Stimulated activated CD8-positive, alpha-beta memory T cell treated with anti-CD3 and anti-CD28 coated beads, Interleukin-15, amount 100 ng/mL, for 4 hours (primary cell): ENCODE measurements around the gene SMIM21.

Experiments used
- DNase-seq, 2 donors: peaks; one replicate each; pipeline ENCODE4 v3.0.0-alpha.2; 2020; ENCODE audit warnings: low read depth in 2 of 2

SMIM21 gene

DNA sequence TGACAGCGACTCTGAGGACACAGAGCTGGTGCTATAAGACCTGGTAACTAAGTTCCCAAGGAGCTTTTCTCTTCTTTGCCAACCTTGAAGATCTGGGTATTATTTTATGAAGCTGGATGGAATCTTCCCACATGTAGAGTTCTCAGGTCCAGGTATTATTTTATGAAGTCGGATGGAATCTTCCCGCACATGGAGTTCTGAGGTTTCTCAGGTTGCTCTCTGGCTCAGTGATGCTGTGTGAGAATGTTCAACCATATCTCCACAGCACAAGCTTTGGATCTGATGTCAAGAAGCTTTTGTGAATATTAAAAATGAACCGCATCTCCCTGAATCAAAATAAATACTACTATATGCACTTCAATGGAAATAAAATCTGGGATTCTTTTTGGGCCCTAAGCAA lies at the start of gene SMIM21:
TSS of gene SMIM21 (minus strand) at position 101 of the 400 bp plus-strand sequence. CDS start 140 bp downstream, outside the sequence.
- DNase-seq = no peak

DNA sequence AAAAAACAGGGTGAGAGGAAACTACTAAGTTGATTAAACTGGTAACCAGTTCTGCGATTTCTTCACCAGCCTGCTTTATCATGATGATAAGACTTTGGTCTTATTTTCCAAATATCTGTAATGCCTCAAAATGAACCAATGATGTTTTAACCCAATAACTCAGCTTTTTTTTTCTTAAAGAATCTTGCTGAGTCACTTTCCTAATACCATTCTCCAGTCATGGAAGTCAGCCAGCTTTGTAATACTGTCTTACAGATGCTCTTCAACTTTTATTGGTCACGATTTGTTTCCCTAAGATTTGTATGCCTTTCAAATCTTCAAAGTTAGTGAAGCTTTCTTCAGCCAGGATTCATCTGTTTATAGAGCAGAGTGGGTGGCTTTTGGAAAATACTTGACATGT lies 47.7 kb upstream of the SMIM21 start:
- no peak for DNase-seq

DNA sequence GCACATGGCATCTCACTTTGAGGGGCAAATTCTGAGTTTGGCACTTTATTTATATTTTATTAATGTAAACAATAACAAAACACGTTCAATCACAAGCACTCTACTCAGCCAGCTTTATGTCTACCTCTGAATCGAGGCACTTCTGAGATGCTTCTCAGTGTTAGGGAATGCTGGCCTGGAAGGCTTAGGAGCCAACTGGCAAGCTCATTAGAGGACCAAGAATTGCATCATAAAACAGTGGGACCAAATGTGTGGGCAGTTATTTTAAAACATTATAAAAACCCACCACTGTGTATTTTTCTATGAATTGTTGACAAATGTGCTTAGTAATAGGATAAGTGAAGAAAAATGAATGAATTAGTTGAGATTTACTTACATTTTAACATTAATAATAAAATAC lies 46.8 kb upstream of the SMIM21 start:
- no peak for DNase-seq

DNA sequence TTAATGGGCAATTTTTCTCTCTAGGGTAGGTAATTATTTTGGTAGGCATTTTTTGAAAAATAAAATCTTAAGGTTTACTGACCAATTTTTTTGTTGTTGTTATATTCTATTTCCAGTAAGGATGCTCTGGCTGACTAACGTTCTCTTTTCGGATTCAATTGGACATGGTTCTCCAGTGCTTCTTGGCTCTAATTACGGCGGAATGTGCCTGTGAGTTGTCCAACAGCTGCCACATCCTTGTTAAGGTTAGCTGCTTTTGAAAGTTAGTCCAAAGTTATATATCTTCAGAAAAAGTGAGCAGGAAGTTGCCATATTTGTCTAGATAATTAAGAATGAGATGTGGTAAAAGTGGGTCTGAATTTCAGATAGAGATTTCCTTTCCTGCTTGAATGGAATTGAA lies 45.8 kb upstream of the SMIM21 start:
- no peak for DNase-seq

DNA sequence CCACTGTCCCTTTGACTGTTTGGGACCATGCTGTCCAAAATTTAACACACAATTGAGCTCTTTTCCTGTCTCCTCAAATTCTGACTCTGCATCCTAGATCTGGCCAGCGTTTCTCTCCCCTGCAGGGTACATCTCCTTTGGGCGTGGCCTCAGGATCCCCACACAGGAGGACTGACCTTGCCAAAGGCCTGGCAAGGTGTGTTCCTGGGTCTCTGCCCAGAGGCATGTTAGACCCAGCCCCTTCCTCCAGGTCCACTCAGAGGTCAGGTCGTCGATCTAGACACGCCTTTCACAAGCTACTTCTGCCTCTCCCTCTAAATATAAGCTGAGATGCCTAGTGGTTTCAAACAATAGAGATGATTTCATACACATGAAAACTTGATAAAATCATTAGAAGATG lies 45.4 kb upstream of the SMIM21 start:
- no peak for DNase-seq

DNA sequence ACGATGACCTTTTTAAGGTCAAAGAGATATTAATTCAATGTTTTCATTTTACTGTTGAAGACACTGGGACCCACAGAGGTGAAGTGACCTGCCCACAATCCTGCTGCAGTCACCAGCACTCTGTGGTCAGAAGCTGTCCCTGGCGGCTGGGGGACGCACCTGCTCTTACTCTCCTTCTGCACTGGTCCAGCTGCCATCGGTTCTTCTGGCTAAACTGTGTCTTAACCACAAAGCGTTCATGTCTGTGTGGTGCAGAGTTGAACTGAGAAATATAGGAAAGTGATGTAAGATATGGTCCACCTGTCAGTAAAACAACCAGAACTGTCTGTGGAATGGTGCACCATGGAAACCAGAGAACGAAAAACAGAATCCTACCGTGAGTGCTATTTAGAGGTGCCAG lies 44.9 kb upstream of the SMIM21 start:
- DNase-seq = no peak

DNA sequence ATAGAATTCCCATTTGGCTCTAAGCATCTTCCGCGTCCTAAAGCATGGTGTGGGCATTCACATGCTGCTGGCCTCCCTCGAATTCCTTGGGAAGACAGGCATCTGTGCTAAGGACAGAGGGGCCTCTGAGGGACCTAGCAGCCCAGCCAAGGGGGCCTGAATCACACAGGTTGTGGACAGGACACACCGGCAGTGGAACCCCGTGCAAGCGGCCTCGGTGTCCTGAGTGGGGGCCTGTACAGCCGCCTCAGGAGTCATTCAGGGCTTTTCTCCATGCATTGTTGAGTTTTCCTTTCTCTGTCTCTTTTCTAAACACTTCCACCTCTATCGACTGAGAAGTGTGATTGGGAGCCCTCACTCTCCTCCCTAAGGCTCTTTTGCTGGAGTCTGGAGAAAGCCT lies 44.3 kb upstream of the SMIM21 start:
- DNase-seq = no peak

DNA sequence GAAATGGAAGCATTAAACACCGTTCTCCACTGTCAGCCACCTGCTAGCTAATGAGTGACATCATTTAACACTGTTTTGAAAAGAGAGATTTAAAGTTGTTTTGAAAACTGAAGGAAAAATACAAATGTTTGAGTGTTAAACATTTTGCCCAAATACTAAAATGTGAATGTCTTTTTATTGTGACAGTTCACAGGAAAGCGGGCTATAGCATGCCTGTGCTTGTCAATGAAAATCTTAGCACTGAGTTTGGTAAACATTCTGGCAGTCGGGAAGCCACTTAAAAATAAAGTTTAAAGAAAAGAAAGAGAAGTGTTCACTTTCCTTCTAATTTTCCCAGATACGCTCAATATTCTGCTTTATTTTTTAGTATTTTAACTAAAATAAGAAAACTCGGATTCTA lies 40.3 kb upstream of the SMIM21 start:
- no peak for DNase-seq

DNA sequence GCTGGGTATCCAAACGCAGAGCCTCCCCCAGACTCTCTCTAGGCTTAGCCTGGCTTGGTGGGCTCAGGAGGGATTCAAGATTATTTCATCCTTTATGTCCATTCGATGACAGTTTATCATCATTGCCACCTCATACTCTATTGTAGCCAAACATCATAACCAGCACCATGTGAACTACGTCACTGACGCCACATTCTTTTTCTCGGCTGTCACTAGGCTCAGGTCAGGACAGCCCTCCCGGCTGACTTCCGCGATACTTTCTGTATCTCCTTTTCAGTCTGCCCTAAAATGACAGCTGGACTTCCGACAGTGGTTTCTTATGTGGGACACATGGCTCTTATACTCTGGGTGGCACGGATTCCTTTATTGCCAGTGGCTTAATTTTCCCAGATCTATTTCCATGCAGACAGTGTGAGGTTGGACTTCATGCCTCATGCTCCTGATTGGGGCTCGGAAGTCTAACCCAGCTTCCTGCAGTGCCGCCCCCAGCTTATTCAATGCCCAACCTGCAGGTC lies 39.8 kb upstream of the SMIM21 start:
- no peak for DNase-seq

DNA sequence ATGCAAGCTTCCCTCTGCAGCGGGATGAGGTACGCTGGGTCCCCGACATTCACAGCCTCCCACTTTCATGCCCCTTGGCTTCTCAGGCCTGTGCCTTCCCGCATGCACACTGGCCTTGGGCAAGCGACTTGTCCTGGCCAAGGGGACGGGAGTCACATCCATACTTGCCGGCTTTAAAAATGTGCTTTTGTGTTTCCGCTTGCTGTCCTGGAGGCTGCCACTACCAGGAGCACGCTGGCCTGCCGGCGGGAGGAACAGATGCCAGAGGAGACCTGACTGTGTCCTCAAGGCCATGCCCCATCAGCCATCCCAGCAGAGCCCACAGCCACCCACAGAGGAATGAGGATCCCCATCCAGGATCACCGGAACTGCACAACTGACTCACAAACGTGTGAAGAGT lies 36.9 kb upstream of the SMIM21 start:
- DNase-seq = no peak

DNA sequence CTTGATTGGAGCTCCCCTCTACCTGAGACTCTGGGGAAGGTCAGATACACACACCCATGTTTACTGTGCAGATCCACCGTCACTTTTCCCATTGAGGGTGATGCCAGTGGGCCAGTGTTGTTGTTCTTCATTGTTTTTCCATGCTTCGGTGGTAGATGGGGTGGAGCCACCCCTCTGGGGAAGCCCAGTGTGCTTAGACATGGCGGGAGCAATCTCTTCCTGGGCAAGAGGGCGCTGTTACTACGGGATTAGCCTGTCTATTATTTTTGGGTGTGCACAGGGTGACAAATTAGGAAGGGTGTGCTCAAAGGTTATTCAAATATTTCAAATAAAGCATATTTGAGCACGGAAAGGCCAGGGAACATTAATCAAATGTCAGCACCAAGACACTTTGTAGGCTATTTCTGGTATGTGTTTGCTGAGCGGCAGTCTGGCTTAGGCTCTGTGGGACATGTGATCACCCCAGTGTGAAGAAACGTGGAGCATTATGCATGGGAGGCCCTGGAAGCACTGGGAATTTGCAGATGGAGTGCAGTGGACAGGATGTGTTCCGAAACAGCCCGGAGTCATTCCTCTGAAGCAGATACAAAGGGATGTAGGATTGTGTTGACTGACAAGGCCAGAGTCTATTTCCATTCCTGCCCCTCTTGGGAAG lies 34.8 kb upstream of the SMIM21 start:
- DNase-seq = no peak

DNA sequence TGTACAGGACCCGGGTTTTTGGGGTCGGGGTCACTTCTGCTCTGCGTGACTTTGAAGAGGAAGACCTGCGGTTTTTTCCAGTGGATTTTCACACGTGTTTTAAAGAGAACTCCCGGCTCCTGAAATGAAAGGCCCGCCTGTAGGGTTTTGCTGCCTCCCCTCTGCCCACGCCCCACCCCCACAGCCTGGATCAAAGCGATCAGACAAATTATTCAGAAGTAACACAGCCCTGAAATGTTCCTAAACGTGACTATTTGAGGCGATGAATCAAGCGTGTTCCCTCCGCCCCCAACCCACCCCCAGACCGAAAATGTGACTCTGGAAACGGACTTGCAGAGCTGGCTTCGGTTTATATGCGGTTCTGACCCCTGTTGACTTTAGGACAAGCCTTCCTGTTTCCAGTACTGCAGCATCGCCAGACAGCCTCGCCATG lies 28.7 kb upstream of the SMIM21 start:
- DNase-seq = peak; percentile 10 to 47

DNA sequence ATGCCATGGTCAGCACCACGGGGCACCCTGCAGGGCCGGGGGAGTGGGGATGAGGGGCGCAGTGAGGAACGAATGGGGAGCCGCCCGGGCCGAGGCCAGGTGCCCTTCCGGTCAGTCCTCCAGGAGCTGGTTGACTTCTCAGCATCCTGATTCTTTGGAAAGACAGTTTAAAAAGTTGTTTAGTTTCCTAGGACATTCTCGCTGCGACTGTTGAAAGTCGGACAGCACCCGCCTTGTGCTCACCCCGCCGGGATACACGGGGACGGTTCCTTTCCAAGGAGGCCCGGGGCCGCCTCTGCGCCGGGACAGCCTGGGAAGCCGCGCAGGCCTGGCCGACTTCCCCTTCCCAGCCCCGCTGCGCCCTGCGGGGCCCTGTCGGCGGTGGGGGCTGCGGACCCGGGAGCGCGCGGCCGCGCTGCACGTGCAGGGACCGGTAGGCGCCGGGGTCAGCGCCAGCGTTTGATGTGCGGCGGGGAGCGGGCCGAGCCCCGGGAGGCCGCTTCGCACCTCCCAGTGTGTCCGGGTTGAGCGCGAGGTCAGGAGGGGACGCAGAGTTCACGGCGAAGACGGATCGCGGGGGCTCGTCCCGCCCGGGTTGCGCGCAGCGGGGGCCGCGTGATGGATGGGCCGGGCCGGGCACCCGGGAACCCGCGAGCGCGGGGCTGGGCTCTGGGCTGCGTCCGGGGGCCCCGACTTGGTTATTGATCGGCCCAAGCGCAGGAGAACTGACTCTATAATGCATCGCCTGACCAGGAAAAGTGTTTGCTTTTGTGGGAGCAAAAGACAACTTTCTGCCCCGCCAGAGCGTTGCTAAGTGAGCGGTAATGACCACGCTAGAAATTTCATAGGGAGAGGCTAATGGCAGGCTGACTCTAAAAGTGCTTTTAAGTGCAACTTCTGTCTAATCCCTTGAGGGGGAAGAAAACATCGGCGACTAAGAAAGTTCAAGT lies 28.0 kb upstream of the SMIM21 start:
- no peak for DNase-seq

DNA sequence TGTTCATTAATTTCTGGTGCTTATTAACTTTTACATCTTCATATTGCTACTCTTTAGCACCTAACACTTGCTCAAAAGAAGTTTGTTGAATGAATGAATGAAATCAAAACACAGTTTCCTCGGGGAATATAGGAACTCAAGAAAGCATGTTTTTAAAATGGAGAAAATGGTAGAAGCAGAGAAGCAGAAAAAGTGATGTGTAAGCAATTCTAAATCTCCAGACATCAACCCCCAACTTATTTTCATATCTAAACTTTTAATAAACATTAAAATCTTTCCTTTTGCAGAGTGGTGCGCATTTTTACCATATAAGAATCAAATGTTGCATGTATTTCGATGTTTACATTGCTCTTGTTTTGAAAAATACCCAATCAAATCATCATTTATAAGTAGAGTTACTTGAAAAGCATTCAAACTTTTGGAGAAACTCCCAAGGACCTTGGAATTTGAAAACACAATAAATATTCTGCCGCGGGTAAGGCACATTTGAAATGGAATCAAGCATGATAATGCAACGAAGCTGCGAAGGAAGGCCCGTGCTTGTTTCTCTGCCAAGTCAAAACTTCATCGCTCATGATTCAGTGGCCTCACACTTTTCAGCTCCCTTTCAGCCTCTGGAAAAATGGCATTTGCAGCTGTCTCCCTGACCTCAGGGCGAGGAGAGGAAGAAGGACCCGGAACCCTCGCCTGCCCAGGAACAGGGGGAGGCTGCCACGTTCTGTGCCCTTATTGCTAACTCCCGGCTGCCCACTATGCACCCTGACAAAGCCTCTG lies 26.7 kb upstream of the SMIM21 start:
- DNase-seq = no peak

DNA sequence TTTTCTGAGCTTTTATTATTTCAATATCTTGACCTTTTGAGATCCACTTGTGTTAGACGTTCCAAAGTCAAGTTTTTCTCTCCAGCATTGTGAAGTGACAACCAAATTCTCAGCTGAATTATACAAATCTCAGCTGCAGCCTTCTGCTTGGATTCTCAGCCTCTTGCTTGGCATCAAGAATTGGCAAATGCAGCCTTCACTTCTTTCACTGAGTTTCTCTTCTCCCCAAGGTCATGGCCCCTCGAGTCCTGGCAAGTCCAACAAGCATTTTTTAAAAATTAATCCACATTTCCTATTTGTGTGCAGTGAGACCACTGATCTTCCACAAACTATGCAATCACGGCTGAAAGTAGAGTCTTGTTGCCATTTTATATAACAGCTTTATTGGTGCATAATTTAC lies 23.4 kb upstream of the SMIM21 start:
- DNase-seq = no peak

DNA sequence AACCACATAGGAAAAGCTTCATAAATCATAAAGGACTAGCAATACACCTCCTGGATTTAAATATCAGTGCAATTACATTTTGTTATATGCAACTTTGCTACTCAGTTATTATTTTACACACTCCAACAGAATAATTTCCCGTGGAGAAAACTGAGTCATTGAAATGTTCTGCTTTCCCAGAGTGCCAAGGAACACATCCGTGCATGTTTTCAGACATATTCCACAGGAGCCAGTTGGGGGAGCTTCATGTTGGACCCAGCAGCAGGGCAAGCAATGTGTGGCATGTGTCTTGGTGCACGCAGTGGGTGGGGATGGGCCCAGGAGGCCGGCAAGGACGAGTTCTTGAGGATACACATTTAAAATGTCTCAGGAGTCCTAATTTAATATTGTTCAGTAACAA lies 14.4 kb upstream of the SMIM21 start:
- DNase-seq = no peak

DNA sequence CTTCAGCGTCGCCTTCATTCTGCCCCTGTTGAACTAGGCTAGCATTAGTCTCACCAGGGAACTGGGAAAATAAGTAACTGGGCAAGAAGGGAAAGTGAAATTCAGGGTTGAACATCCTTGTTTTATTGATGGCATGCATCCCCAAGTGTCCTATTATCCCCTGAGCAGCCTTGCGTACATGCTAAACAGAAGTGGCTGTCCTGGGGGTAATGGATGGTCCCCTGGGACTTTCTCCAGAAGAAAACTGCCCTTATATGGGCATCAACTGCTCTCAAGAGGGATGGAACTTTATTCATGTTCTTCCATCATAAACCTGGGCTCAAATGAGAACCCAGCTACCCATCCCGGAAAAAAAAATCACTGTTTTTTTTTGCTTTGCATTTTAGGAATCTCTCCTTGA lies 11.8 kb upstream of the SMIM21 start:
- no peak for DNase-seq

DNA sequence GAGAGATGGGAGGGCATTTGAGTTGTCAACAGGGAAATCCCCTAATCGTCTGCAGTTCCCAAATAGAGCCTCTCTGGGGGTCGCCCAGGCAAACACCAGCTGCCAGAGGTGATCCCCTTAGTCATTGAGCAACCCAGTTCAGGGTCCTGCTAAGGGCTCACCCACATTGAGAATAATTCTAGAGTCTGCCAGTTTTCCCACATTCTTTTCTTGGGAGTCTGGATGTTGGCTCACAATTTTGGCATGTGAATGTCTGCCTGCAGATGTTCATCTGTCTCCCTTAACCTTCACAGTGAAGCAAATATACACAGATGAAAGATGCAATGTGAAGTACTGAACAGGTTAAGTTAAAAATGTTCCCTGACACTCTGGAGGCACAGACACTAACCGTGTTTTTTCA lies 11.4 kb upstream of the SMIM21 start:
- no peak for DNase-seq

DNA sequence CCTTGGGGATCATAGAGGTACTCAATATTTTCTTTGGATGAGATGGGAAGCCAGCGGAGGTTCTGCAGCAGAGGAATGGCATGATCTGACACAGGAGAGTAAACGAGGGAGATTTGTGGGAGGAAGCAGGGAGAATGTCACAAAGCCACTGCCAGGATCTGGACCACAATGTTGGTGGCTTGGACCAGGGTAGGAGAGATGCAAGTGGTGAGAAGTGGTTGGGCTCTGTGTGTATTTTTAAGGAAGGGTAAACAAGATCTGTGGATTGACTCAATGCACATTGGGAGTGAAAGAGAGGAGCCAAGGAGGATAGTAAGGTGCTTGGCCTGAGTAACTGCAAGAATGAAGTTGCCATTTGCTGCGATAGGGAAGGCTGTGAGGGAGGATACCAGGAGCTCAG lies 10.5 kb upstream of the SMIM21 start:
- DNase-seq = no peak

DNA sequence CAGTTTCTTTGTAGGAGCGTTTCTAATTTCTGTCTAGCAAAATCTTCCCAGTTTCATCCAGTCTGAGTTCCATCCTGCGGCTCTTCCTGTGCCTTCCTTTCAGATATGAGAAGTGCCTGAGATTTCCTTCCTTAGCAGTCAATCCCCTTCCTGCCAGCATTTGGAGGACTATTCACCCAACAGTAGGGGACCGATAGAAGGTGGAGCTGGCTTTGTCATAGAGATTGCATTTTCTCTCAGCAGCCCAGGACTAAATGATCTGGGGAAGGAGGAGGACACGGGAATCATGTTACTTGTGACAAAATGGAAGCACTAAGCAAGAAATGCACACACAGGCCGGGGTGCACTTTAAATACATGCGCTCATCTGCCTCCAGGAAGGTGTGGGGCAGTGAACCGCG lies 5.6 kb upstream of the SMIM21 start:
- no peak for DNase-seq

DNA sequence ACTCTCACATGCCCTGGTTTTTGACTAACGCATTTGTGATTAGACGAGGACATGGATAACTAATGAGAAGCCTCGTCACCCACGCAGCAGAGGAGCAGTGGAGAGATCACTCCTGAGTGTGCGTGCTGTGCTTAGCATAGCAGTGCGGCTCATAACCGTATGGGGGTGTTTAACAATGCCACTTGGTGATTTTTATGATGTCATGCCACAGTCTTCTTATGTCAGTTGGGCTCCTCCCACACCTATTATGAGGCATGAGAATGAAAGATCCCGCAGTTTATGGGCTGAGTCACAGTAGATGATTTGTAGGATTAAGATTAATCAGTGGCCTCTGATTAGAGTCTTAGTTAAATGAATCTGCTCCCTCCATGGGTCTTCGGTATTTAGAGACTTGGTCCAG lies 2.5 kb upstream of the SMIM21 start:
- no peak for DNase-seq

DNA sequence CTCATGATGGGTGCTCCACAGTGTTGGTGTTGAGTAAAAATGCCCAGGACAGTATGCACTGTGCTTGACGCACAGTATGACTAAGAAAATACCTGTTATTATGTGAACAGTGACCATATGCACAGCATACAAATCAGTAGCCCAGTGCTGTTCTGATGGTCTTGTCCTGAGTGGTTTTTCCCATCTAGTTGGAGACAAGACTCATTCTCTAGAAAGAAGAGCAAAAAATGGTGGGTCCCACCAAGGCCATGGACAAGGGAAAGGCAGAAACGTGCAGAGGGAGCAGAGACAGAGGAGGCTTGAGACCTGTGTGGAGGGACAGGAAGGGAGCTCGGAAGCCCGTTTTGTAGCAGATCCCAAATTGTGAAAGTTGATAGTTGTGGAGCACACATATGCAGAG lies 987 bp upstream of the SMIM21 start:
- DNase-seq = no peak
